HepG2 (cell line): ENCODE data around the gene TUBB. TPM values are rescaled to one million over a fixed set of nuclear protein-coding genes. Genes with fewer than 3 reads are reported as not detected.

Experiments used
- HMGA1 ChIP-seq: sonication (generic); formaldehyde crosslinking; conservative IDR thresholded peaks from 2 replicates; pipeline ENCODE4 v1.4.0; 2020; ENCODE audit warnings: missing genetic modification reagents
- HOXA3 ChIP-seq: sonication (generic); formaldehyde crosslinking; IDR thresholded peaks from 2 replicates; pipeline ENCODE4 v1.5.0; 2020; ENCODE audit warnings: missing genetic modification reagents
- KLF9 ChIP-seq: IDR thresholded peaks from 2 replicates; pipeline ENCODE4 v1.6.1; 2016; ENCODE audit warnings: low read depth
- MTA1 ChIP-seq: sonication (generic); formaldehyde crosslinking; IDR thresholded peaks from 2 replicates; pipeline ENCODE4 v1.4.0; 2020; ENCODE audit warnings: missing genetic modification reagents, mild to moderate bottlenecking, borderline replicate concordance
- MXD4 ChIP-seq: IDR thresholded peaks from 2 replicates; pipeline ENCODE4 v1.6.1; 2016; ENCODE audit warnings: mild to moderate bottlenecking, missing biosample characterization, missing genetic modification reagents
- PCBP1 ChIP-seq: fragments of 200-400 bp; formaldehyde crosslinking; IDR thresholded peaks from 2 replicates; pipeline ENCODE4 v1.6.1; 2017; ENCODE audit warnings: mild to moderate bottlenecking, low read depth, low read length, borderline replicate concordance
- SPEN ChIP-seq: sonication (generic); formaldehyde crosslinking; IDR thresholded peaks from 2 replicates; pipeline ENCODE4 v1.5.1; 2020; ENCODE audit warnings: low read depth, mild to moderate bottlenecking, missing genetic modification reagents
- ZFP1 ChIP-seq: IDR thresholded peaks from 2 replicates; pipeline ENCODE4 v1.6.1; 2016
- ZNF230 ChIP-seq: sonication (generic); formaldehyde crosslinking; IDR thresholded peaks from 2 replicates; pipeline ENCODE4 v1.4.0; 2020; ENCODE audit warnings: mild to moderate bottlenecking, missing genetic modification reagents
- ZNF382 ChIP-seq: sonication (generic); formaldehyde crosslinking; IDR thresholded peaks from 2 replicates; pipeline ENCODE4 v1.5.0; 2020; ENCODE audit warnings: missing genetic modification reagents, mild to moderate bottlenecking, borderline replicate concordance
- ZNF441 ChIP-seq: sonication (generic); formaldehyde crosslinking; IDR thresholded peaks from 2 replicates; pipeline ENCODE4 v1.7.0; 2021; ENCODE audit warnings: missing genetic modification reagents, borderline replicate concordance
- ZNF569 ChIP-seq: sonication (generic); formaldehyde crosslinking; IDR thresholded peaks from 2 replicates; pipeline ENCODE4 v1.5.0; 2020; ENCODE audit warnings: mild to moderate bottlenecking, missing genetic modification reagents, moderate library complexity, borderline replicate concordance
- ZNF780A ChIP-seq: sonication (generic); formaldehyde crosslinking; IDR thresholded peaks from 2 replicates; pipeline ENCODE4 v1.8.0; 2022; ENCODE audit warnings: mild to moderate bottlenecking, missing genetic modification reagents, moderate library complexity
- polyA plus RNA-seq, 8 experiments: library from polyadenylated mRNA; depleted of rRNA in 3 of 8; stranded (reverse) in 7 of 8; unstranded in 1 of 8; fragments of >200 nt; fragmentation: Illumina TruSeq in 4 of 8; extraction: Trizol in 4 of 8; gene quantifications; 2 replicates each; pipeline versions ENCODE4 v1.2.1 to v1.2.3, GENCODE V29; 2011 to 2016; ENCODE audit warnings: low read depth in 4 of 8, missing spikeins in 1 of 8, mixed read lengths in 1 of 8; ENCODE audit not compliant: insufficient read depth in 1 of 8
- total RNA-seq, 5 experiments: library from RNA; depleted of rRNA; stranded (reverse); fragments of >200 nt; fragmentation: Illumina TruSeq; extraction: Trizol; gene quantifications; 2 replicates each; pipeline ENCODE4 v1.2.3, GENCODE V29; 2016; ENCODE audit warnings: low read depth in 1 of 5
- TF ChIP-seq, protein P1 (sequence below): sonication (generic); formaldehyde crosslinking; IDR thresholded peaks from 2 replicates; pipeline ENCODE4 v1.5.1; 2020; ENCODE audit warnings: missing genetic modification reagents, mild to moderate bottlenecking, borderline replicate concordance
- TF ChIP-seq, protein P2 (sequence below): sonication (generic); formaldehyde crosslinking; IDR thresholded peaks from 2 replicates; pipeline ENCODE4 v1.4.0; 2020; ENCODE audit warnings: missing genetic modification reagents
- TF ChIP-seq, protein P3 (sequence below): sonication (generic); formaldehyde crosslinking; IDR thresholded peaks from 2 replicates; pipeline ENCODE4 v1.5.0; 2020; ENCODE audit warnings: mild to moderate bottlenecking, low read depth, missing genetic modification reagents, borderline replicate concordance
- TF ChIP-seq, protein P4 (sequence below): sonication (generic); formaldehyde crosslinking; IDR thresholded peaks from 2 replicates; pipeline ENCODE4 v1.4.0; 2020; ENCODE audit warnings: missing genetic modification reagents, borderline replicate concordance
- TF ChIP-seq, protein P5 (sequence below): sonication (generic); formaldehyde crosslinking; IDR thresholded peaks from 2 replicates; pipeline ENCODE4 v1.5.1; 2020; ENCODE audit warnings: mild to moderate bottlenecking, missing genetic modification reagents, moderate library complexity

Gene TUBB
- total and polyA plus RNA-seq, 2 of the 13 experiments (the other 11 are each of a cell fraction or from before 2014, with no cell fraction given) = 911 to 1,163 TPM

DNA sequence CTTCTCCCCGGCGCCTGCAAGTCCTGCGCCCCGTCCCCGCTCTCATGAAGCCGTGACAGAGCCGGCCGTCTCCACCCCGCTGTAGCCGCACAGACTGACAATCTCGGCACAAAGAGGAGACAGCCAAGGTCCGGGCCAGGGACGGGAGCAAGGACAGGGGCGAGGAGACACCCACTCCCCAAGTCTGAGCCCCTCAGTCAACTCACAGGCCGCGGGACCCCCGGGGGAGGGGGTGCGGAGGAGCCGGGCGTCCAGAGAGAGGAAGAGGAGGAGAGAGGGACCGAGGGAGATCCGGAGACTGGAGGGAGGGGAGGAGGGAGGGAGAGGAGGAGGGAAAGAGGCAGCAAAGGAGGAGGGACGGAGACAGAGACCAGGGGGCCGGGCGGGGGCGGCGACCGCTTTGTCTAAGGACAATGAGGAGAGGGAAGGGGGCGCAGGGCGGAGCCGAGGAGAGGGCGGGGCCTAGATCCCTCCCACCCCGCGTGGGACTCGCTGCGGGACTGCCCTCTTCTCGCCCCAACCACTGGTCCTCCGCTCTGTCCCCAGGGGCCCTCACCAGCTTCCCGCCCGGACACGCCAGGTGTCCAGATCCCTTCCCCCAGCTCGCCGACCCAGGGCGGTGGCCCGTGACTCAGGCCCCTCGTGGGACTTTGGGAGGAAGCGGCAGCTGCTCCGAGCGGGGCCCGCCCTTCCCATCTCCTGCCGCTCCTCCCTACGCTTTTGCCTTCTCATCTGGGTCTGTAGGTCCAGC is 33.1 kb upstream of the TUBB start (continued):
- TF ChIP-seq, protein P1, sequence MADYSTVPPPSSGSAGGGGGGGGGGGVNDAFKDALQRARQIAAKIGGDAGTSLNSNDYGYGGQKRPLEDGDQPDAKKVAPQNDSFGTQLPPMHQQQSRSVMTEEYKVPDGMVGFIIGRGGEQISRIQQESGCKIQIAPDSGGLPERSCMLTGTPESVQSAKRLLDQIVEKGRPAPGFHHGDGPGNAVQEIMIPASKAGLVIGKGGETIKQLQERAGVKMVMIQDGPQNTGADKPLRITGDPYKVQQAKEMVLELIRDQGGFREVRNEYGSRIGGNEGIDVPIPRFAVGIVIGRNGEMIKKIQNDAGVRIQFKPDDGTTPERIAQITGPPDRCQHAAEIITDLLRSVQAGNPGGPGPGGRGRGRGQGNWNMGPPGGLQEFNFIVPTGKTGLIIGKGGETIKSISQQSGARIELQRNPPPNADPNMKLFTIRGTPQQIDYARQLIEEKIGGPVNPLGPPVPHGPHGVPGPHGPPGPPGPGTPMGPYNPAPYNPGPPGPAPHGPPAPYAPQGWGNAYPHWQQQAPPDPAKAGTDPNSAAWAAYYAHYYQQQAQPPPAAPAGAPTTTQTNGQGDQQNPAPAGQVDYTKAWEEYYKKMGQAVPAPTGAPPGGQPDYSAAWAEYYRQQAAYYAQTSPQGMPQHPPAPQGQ (CRISPR knock-in tag) = no peak
- TF ChIP-seq, protein P2, sequence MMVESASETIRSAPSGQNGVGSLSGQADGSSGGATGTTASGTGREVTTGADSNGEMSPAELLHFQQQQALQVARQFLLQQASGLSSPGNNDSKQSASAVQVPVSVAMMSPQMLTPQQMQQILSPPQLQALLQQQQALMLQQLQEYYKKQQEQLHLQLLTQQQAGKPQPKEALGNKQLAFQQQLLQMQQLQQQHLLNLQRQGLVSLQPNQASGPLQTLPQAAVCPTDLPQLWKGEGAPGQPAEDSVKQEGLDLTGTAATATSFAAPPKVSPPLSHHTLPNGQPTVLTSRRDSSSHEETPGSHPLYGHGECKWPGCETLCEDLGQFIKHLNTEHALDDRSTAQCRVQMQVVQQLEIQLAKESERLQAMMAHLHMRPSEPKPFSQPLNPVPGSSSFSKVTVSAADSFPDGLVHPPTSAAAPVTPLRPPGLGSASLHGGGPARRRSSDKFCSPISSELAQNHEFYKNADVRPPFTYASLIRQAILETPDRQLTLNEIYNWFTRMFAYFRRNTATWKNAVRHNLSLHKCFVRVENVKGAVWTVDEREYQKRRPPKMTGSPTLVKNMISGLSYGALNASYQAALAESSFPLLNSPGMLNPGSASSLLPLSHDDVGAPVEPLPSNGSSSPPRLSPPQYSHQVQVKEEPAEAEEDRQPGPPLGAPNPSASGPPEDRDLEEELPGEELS = no peak
- TF ChIP-seq ZNF441 (CRISPR knock-in tag) (no peak), HMGA1 (CRISPR knock-in tag) (no peak), MTA1 (CRISPR knock-in tag) (peak; percentile 52), SPEN (CRISPR knock-in tag) (no peak; the same call in 1 of the 2 replicates), MXD4 (CRISPR knock-in tag) (peak; percentile 45), ZNF569 (CRISPR knock-in tag) (no peak), HOXA3 (peak; percentile 17; the same call in 1 of the 2 replicates), KLF9 (CRISPR knock-in tag) (0 out of 2 replicates have a peak, but pooled peaks have one; percentile 9), ZNF780A (CRISPR knock-in tag) (no peak), PCBP1 (peak; percentile 95), ZNF230 (peak; percentile 17; the same call in 1 of the 2 replicates), ZNF382 (CRISPR knock-in tag) (no peak), ZFP1 (CRISPR knock-in tag) (no peak)
- TF ChIP-seq, protein P3, sequence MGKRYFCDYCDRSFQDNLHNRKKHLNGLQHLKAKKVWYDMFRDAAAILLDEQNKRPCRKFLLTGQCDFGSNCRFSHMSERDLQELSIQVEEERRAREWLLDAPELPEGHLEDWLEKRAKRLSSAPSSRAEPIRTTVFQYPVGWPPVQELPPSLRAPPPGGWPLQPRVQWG (CRISPR knock-in tag) = no peak
- TF ChIP-seq, protein P4, sequence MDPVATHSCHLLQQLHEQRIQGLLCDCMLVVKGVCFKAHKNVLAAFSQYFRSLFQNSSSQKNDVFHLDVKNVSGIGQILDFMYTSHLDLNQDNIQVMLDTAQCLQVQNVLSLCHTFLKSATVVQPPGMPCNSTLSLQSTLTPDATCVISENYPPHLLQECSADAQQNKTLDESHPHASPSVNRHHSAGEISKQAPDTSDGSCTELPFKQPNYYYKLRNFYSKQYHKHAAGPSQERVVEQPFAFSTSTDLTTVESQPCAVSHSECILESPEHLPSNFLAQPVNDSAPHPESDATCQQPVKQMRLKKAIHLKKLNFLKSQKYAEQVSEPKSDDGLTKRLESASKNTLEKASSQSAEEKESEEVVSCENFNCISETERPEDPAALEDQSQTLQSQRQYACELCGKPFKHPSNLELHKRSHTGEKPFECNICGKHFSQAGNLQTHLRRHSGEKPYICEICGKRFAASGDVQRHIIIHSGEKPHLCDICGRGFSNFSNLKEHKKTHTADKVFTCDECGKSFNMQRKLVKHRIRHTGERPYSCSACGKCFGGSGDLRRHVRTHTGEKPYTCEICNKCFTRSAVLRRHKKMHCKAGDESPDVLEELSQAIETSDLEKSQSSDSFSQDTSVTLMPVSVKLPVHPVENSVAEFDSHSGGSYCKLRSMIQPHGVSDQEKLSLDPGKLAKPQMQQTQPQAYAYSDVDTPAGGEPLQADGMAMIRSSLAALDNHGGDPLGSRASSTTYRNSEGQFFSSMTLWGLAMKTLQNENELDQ (CRISPR knock-in tag) = no peak
- TF ChIP-seq, protein P5, sequence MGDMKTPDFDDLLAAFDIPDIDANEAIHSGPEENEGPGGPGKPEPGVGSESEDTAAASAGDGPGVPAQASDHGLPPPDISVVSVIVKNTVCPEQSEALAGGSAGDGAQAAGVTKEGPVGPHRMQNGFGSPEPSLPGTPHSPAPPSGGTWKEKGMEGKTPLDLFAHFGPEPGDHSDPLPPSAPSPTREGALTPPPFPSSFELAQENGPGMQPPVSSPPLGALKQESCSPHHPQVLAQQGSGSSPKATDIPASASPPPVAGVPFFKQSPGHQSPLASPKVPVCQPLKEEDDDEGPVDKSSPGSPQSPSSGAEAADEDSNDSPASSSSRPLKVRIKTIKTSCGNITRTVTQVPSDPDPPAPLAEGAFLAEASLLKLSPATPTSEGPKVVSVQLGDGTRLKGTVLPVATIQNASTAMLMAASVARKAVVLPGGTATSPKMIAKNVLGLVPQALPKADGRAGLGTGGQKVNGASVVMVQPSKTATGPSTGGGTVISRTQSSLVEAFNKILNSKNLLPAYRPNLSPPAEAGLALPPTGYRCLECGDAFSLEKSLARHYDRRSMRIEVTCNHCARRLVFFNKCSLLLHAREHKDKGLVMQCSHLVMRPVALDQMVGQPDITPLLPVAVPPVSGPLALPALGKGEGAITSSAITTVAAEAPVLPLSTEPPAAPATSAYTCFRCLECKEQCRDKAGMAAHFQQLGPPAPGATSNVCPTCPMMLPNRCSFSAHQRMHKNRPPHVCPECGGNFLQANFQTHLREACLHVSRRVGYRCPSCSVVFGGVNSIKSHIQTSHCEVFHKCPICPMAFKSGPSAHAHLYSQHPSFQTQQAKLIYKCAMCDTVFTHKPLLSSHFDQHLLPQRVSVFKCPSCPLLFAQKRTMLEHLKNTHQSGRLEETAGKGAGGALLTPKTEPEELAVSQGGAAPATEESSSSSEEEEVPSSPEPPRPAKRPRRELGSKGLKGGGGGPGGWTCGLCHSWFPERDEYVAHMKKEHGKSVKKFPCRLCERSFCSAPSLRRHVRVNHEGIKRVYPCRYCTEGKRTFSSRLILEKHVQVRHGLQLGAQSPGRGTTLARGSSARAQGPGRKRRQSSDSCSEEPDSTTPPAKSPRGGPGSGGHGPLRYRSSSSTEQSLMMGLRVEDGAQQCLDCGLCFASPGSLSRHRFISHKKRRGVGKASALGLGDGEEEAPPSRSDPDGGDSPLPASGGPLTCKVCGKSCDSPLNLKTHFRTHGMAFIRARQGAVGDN (CRISPR knock-in tag) = peak; percentile 80
